ENCODE results near the gene MRPL53.

- TF ChIP-seq CTCF (IDR thresholded peaks at IDR 0.05) (no peak), POLR2A (IDR thresholded peaks at IDR 0.05) (no peak)
Observed at GRCh38 chr2:74495440-74495839, 23.0 kb upstream of the MRPL53 start.
